Ovary (tissue), 3 donors: ENCODE results near the gene NACAD.
"Not testable (repeated sequence)": the region's sequence is repeated elsewhere in the genome, so short reads cannot be mapped to it uniquely, and the experiment has no call there.

ENCODE experiments used
- POLR2A ChIP-seq: fragments of 450-650 bp; IDR thresholded peaks from one replicate; pipeline ENCODE4 v1.6.1; 2017; ENCODE audit warnings: antibody characterized with exemption, mild to moderate bottlenecking, moderate library complexity
- TF ChIP-seq, protein P1 (sequence below), 3 donors: fragments of 450-650 bp in 2 of 3; fragments of 200-600 bp in 1 of 3; IDR thresholded peaks; one replicate each; pipeline versions ENCODE4 v1.5.1 to v1.8.0; 2016 to 2022; ENCODE audit warnings: antibody characterized with exemption in 3 of 3, mild to moderate bottlenecking in 1 of 3
- donor health status: DM: no; HTN: no; CAD: no.

DNA sequence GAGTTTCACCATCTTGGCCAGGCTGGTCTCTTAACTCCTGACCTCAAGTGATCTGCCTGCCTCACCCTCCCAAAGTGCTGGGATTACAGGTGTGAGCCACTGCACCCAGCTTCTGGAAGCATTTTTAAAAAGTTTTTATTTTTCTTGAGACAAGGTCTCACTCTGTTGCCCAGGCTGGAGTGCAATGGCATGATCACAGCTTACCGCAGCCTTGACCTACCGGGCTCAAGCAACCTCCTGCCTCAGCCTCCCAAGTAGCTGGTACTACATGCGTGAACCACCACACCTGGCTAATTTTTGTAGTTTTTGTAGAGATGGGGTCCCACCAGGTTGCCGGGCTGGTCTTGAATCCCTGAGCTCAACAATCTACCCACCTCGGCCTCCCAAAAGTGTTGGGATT, 54.1 kb downstream of the NACAD start:
- TF ChIP-seq, protein P1, sequence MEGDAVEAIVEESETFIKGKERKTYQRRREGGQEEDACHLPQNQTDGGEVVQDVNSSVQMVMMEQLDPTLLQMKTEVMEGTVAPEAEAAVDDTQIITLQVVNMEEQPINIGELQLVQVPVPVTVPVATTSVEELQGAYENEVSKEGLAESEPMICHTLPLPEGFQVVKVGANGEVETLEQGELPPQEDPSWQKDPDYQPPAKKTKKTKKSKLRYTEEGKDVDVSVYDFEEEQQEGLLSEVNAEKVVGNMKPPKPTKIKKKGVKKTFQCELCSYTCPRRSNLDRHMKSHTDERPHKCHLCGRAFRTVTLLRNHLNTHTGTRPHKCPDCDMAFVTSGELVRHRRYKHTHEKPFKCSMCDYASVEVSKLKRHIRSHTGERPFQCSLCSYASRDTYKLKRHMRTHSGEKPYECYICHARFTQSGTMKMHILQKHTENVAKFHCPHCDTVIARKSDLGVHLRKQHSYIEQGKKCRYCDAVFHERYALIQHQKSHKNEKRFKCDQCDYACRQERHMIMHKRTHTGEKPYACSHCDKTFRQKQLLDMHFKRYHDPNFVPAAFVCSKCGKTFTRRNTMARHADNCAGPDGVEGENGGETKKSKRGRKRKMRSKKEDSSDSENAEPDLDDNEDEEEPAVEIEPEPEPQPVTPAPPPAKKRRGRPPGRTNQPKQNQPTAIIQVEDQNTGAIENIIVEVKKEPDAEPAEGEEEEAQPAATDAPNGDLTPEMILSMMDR (IDR thresholded peaks at IDR 0.05): not testable (repeated sequence)
- not testable (repeated sequence) for TF ChIP-seq POLR2A
